ENCODE data around the gene BTBD10. TPM values are rescaled to one million over a fixed set of nuclear protein-coding genes. Genes with fewer than 3 reads are reported as not detected.

BTBD10 gene
- total RNA-seq, 2 donors from 2014 or later, result 24.5 to 36.7 TPM

DNA sequence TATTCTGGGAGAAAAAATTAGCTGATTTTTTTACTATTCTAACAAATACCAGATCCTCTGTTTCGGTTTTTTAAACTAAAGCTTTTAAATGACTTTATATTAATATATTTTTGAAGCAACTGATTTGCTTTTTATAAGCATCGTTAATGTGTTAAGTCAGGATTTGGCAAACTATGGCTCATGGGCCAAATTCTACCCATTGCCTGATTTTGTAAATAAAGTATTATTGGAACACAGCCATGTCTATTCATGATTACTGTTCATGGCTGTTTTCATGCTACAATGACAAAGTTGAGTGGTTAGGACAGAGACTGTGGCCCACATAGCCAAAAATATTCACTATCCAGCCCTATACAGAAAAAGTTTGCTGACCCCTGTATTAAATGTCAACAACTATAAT, 29.6 kb downstream of the BTBD10 start:
- DNase-seq (ENCODE audit: low spot score), result no peak
- Histone ChIP-seq H3K27ac (no peak overlapping the region), H3K4me1 (ENCODE audit: control insufficient read depth in 1 of 2, low read depth in 2 of 2) (no peaks in the 10 kb centered on the region), H3K4me3 (no peak overlapping the region), H3K27me3 (replicated peaks; ENCODE audit: insufficient read depth) (no peaks in the 10 kb centered on the region), H3K36me3 (no peaks in the 10 kb centered on the region), H3K9me3 (no peaks in the 10 kb centered on the region)
- TF ChIP-seq, protein P1, sequence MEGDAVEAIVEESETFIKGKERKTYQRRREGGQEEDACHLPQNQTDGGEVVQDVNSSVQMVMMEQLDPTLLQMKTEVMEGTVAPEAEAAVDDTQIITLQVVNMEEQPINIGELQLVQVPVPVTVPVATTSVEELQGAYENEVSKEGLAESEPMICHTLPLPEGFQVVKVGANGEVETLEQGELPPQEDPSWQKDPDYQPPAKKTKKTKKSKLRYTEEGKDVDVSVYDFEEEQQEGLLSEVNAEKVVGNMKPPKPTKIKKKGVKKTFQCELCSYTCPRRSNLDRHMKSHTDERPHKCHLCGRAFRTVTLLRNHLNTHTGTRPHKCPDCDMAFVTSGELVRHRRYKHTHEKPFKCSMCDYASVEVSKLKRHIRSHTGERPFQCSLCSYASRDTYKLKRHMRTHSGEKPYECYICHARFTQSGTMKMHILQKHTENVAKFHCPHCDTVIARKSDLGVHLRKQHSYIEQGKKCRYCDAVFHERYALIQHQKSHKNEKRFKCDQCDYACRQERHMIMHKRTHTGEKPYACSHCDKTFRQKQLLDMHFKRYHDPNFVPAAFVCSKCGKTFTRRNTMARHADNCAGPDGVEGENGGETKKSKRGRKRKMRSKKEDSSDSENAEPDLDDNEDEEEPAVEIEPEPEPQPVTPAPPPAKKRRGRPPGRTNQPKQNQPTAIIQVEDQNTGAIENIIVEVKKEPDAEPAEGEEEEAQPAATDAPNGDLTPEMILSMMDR (IDR thresholded peaks at IDR 0.05), result no peak
- ATAC-seq (ENCODE audit: insufficient number of reproducible peaks, low FRiP score, low read depth), result no peak

DNA sequence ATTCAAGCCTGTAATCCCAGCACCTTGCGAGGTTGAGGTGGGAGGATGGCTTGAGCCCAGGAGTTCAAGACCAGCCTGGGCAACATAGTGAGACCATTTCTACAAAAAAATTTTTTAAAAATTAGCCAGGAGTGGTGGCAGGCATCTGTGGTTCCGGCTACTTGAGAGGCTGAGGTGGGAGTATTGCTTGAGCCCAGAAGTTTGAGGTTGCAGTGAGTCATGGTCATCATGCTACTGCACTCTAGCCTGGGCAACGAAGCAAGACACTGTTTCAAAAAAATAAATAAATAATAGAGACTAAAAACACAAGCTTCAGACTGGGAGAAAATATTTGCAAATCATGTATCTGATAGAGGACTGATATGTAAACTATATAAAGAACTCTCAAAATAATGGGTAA, 33.2 kb downstream of the BTBD10 start:
- ATAC-seq (ENCODE audit: insufficient number of reproducible peaks, low FRiP score, low read depth) (no peak), DNase-seq (ENCODE audit: low spot score) (no peak)
- no peak overlapping the region for H3K4me3 ChIP-seq

DNA sequence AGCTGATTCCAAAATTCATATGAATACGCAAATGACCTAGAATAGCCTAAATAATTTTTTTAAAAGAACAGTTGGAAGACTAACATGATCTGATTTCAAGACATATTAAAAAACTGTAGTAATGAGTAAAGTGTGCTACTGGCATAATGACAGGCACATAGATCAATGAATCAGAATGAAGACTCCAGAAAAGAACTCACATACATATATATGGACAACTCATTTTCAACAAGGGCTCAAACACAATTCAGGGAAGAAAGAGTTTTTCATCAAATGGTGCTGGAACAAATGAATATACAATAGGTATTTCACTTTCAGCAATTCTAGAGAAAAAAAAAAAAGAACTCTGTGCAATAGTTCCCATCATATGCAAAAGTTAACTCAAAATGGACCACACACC, 33.7 kb downstream of the BTBD10 start:
- TF ChIP-seq, protein P1 (IDR thresholded peaks at IDR 0.05), result no peak
- Histone ChIP-seq H3K36me3 (no peaks in the 10 kb centered on the region), H3K27ac (no peak overlapping the region), H3K4me3 (no peak overlapping the region), H3K9me3 (no peaks in the 10 kb centered on the region), H3K27me3 (replicated peaks; ENCODE audit: insufficient read depth) (no peaks in the 10 kb centered on the region), H3K4me1 (ENCODE audit: control insufficient read depth in 1 of 2, low read depth in 2 of 2) (peaks cover 0 to 9% of the 10 kb centered on the region in 2 donors)
- ATAC-seq (ENCODE audit: insufficient number of reproducible peaks, low FRiP score, low read depth), result no peak
- DNase-seq (ENCODE audit: low spot score), result no peak

More for the DNA sequence above, 33.2 kb downstream of the BTBD10 start:
- H3K36me3 ChIP-seq, result no peaks in the 10 kb centered on the region
- TF ChIP-seq, protein P1 (IDR thresholded peaks at IDR 0.05), result no peak
- no peaks in the 10 kb centered on the region for H3K9me3 ChIP-seq
- H3K27ac ChIP-seq, result no peak overlapping the region
- no peaks in the 10 kb centered on the region for H3K27me3 ChIP-seq (replicated peaks; ENCODE audit: insufficient read depth)
- peaks cover 0 to 4% of the 10 kb centered on the region in 2 donors for H3K4me1 ChIP-seq (ENCODE audit: control insufficient read depth in 1 of 2, low read depth in 2 of 2)

DNA sequence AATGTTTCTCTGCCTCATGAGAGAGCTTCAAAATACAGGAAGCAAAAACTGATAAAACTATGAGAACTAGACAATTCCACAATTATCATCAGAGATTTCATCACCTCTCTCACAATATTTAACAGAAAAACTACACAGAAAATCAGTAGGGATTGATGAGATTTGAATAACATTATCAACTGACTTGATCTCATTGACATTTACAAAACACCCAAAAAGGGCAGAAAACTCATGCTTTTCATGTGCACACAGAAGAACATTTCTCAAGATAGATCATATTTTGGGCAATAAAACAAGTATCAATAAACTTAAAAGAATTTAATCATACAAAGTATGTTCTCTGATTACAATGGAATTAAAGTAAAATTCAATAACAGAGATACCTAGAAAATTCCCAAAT, 35.6 kb downstream of the BTBD10 start:
- Histone ChIP-seq H3K9me3 (no peaks in the 10 kb centered on the region), H3K27ac (no peak overlapping the region), H3K36me3 (no peaks in the 10 kb centered on the region), H3K4me3 (no peak overlapping the region), H3K27me3 (replicated peaks; ENCODE audit: insufficient read depth) (no peaks in the 10 kb centered on the region), H3K4me1 (ENCODE audit: control insufficient read depth in 1 of 2, low read depth in 2 of 2) (peaks cover 3 to 26% of the 10 kb centered on the region in 2 donors)
- TF ChIP-seq, protein P1 (IDR thresholded peaks at IDR 0.05), result no peak
- ATAC-seq (ENCODE audit: insufficient number of reproducible peaks, low FRiP score, low read depth), result no peak
- DNase-seq (ENCODE audit: low spot score), result no peak

DNA sequence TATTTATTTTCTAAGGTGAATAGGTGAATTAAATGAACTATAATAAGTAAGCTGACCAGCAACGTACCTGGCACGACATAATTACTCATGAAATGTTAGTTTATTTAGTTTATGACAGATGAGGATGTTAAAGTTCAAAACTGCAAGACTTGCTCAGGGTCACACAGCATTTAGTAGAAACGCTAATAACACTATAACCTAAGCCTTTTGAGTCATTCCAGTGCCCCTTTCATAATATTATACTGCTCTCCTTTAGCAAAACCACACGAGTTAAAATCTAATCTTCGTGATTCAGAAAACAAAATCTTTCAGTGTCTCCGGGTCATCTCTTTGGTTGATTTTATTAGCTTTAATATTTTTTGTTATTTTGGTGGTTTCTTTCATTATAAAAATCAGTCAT, 39.6 kb downstream of the BTBD10 start:
- H3K4me3 ChIP-seq, result no peak overlapping the region
- DNase-seq (ENCODE audit: low spot score), result no peak

More for the DNA sequence above, 39.6 kb downstream of the BTBD10 start:
- TF ChIP-seq, protein P1 (IDR thresholded peaks at IDR 0.05), result no peak
- ATAC-seq (ENCODE audit: insufficient number of reproducible peaks, low FRiP score, low read depth), result no peak
- Histone ChIP-seq H3K9me3 (no peaks in the 10 kb centered on the region), H3K27ac (no peak overlapping the region), H3K4me1 (ENCODE audit: control insufficient read depth in 1 of 2, low read depth in 2 of 2) (peaks cover 5 to 44% of the 10 kb centered on the region in 2 donors), H3K36me3 (no peaks in the 10 kb centered on the region), H3K27me3 (replicated peaks; ENCODE audit: insufficient read depth) (no peaks in the 10 kb centered on the region)
